C1 segment of cervical spinal cord (tissue), 14 donors: Measurements from ENCODE around the gene FCHO2.
"Not testable (repeated sequence)": the region's sequence is repeated elsewhere in the genome, so short reads cannot be mapped to it uniquely, and the experiment has no call there.

ENCODE experiments used
- DNase-seq, 14 donors: peaks; one replicate each; lab custom pipeline; 2025; lab: John Stamatoyannopoulos, UW

Gene FCHO2, protein sequence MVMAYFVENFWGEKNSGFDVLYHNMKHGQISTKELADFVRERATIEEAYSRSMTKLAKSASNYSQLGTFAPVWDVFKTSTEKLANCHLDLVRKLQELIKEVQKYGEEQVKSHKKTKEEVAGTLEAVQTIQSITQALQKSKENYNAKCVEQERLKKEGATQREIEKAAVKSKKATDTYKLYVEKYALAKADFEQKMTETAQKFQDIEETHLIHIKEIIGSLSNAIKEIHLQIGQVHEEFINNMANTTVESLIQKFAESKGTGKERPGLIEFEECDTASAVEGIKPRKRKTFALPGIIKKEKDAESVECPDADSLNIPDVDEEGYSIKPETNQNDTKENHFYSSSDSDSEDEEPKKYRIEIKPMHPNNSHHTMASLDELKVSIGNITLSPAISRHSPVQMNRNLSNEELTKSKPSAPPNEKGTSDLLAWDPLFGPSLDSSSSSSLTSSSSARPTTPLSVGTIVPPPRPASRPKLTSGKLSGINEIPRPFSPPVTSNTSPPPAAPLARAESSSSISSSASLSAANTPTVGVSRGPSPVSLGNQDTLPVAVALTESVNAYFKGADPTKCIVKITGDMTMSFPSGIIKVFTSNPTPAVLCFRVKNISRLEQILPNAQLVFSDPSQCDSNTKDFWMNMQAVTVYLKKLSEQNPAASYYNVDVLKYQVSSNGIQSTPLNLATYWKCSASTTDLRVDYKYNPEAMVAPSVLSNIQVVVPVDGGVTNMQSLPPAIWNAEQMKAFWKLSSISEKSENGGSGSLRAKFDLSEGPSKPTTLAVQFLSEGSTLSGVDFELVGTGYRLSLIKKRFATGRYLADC

DNA sequence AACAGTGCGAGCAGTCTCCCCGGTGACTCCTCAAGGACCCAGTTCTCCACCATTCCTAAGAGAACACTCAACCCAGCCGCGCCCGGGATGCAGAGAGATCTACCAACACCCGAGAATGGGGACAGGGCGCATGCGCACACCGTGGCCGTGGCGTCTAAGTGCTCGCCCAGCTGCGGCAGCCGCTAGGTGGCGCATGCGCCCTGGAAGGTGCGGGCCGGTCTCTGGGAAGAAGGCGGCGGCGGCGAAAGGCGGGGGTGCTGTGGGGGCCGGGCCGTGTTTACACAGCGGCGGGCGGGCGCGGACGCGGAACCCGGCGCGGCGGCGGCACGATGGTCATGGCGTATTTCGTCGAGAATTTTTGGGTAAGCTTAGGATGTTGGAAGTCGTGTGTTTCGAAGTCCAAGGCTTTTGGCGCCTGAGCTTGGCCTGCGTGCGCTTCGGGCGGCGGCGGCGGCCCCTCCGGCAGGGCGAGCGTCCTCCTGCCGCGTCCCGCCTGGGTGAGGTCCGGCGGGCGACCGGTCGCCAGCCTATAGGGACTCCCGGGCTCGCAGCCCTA, at the start of gene FCHO2:
FCHO2 (plus strand) TSS at position 274 of the 556 bp plus-strand sequence; CDS start at position 330, 56 bp downstream.
- peak; percentile 67 to 97 (median 92) for DNase-seq

DNA sequence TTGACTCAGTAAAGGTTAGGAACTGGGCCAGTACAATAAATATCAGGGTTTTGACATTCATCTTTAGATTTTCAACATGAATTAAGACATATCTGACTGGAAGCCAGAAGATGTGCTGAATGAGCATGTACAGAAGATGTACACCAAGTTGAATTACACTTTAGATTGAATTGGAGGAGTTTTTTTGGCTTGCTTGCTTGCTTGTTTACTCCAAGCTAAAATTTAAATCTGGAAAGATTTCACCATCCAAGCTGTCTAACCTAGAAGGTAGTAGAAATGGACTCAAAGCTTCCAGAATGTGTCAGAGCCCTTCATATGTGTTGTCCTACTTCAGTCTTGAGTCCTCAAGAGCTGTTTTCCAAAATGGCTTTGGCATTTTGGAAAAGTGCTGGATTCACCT, 49.0 kb upstream of the FCHO2 start:
- no peak for DNase-seq

DNA sequence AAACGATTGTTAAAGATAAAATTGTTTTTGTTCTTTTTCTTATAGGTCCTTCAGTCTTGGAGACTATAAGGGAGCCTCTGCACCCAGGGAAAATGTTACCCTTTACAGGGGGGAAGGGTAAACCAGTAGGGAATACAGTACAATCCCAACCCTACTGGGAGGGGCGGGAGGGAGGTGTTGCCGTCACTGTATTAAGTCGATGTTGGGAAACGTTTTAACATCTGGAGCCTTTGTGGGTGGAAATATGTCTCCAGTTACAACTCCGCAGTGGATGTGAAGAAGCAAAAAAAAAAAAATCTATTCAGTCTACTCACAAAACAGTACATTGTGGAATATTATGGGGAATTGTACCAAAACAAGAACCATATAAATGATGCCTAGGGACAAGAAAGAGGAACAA, 47.2 kb upstream of the FCHO2 start:
- DNase-seq = no peak

DNA sequence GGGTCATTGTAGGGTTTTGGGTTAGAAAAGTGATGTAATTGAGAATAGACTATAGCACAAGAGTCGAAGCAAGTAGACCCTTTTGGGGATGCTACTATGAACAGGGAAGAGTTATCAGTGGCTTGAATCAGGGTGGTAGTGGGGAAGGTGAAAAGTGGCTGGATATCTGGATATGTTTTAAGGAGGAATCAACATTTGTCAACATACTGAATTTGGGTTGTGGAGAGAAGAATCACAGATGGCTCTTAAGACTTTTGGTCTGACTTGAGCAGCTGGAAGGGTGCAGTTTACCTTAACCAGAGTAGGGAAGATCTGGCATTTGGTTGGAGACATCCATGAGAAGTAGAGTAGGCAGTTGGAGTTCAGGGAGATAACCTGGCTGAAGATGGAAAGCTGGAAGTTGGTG, 38.5 kb upstream of the FCHO2 start:
- no peak for DNase-seq

DNA sequence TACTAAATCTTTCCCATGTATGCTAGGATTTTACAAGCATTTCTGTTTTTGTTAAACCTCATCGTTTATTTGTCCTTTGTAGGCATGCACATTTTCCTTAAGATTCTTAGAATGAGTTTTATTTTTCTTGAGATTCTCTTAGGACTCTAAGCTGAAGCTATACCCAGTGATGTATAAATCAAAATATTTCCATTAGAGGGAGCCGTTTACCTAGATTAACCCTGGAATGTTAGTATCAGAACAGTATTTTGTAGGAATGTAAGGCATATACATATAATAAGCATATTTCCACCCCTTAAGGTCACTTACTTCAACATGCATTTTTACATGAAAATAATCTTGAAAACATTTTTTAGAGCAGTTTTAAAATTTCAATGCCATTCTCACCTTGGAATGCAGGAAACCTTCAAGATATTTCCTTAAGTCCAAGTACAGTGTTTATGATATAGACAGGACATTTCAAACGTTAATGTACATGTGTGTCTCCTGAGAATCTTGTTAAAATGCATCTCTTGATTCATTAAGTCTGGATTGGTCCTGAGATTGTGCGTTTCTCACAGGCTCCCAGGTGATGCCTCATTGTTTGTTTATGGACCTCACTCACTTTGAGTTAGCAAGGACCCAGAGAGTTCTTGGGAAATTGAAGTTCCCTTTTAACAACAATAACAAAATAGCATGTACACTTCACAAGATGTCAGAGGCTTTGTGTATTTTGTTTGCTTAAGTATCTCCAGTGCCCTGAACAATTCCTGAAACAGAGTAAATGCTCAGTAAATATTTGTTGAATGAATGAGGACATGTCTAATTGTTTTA, 34.9 kb upstream of the FCHO2 start:
- DNase-seq = no peak

DNA sequence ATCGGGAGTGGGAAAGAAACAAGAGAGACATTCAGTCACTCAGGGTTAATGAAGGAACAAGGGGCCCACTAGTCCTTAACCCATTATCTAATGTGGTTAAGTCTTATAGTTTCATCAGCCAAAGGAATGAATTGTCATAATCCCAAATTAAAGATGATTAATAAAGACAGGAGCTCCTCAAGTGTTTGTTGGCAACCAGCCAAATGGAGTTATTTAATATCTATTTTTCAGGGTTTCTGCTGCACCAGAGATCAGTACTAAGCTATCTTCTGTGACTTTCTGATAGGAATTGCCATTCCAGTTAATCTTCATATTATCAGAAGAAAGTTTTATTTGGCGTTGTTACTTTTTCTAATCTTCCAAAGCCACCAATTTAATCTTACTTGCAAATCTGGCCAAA, 34.0 kb upstream of the FCHO2 start:
- no peak for DNase-seq

DNA sequence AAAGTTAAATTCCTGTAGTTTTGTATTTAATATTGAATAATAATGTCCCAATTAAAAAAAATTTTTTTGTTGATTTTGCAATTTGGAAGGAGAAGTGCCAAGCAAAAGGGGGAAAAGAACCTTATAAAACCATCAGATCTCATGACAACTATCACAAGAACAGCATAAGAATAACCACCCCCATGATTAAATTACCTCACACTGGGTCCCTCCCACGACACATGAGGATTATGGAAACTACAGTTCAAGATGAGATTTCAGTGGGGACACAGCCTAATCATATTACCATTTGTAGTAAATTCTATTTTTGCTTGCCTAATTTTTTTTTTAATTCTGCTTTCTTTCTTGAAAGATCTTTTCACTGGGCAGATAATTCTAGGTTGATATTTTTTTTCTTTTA, 33.4 kb upstream of the FCHO2 start:
- no peak for DNase-seq

DNA sequence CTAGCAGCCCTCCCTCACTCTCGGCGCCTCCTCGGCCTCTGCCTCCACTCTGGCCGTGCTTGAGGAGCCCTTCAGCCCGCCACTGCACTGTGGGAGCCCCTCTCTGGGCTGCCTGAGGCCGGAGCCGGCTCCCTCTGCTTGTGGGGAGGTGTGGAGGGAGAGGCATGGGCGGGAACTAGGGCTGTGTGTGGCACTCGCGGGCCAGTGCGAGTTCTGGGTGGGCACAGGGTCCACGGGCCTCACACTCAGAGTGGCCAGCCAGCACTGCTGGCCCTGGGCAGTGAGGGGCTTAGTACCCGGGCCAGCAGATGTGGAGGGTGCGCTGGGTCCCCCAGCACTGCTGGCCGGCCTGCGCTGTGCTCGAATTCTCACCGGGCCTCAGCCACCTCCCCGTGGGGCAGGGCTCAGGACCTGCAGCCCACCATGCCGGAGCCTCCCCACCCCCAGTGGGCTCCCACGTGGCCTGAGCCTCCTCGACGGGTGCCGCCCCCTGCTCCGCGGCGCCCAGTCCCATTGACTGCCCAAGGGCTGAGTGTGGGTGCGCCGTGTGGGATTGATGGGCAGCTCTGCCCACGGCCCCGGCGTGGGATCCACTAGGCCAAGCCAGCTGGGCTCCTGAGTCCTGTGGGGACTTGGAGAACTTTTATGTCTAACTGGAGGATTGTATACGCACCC, 30.4 kb upstream of the FCHO2 start:
- no peak for DNase-seq

DNA sequence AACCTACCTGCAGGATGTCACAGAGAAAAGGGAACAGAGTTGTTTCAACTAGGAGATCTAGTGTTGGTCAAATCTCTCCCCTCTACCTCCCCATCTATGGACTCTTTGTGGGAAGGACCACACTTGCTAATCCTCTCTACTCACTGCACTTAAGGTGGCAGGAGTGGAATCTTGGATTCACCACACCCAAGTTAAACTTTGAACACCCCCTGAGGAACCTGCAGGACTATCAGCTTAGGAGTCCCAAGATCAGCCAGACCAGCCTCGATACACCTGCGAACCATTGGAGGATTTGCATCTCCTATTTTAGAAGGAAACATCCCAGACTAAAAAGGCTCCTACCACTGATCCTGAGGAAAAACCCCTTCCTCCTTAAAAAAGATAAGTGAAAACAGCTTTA, 23.2 kb upstream of the FCHO2 start:
- not testable (repeated sequence) for DNase-seq

DNA sequence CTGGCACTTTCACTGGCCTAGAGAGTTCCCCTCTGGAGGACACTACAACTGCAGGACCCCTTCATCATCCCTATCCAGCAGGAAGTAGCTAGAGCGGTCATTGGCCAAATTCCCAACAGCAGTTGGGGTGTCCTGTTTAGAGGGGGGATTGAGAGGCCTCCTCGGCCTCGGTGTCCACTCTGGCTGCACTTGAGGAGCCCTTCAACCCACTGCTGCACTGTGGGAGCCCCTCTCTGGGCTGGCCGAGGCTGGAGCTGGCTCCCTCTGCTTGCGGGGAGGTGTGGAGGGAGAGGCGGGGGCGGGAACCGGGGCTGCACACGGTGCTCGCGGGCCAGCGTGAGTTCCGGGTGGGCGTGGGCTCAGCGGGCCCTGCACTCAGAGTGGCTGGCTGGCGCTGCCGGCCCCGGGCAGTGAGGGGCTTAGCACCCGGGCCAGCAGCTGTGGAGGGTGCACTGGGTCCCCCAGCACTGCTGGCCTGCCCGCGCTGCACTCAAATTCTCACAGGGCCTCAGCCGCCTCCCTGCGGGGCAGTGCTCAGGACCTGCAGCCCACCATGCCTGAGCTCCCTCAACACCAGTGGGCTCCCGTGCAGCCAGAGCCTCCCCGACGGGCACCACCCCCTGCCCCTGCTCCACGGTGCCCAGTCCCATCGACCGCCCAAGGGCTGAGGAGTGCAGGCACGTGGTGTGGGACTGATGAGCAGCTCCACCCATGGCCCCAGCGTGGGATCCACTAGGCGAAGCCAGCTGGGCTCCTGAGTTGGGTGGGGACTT, 20.7 kb upstream of the FCHO2 start:
- not testable (repeated sequence) for DNase-seq

DNA sequence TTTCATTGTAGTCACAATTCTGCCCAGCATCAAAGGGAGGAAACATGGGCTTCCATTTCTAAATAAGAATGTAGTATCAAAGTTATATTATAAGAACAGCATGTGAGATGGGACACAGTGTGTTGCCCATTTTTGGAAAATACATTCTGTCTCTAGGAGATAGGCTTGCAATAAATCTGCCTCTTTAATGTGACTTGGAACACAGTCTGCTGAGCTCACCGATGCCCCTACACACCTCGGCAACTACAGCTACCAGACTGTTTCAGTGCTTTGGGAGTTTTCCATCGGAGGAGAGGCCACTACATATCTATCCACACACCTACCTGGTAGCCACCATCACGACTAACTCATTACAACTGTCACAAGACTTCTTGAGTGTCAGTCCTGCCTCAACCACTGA, 18.9 kb upstream of the FCHO2 start:
- no peak for DNase-seq

DNA sequence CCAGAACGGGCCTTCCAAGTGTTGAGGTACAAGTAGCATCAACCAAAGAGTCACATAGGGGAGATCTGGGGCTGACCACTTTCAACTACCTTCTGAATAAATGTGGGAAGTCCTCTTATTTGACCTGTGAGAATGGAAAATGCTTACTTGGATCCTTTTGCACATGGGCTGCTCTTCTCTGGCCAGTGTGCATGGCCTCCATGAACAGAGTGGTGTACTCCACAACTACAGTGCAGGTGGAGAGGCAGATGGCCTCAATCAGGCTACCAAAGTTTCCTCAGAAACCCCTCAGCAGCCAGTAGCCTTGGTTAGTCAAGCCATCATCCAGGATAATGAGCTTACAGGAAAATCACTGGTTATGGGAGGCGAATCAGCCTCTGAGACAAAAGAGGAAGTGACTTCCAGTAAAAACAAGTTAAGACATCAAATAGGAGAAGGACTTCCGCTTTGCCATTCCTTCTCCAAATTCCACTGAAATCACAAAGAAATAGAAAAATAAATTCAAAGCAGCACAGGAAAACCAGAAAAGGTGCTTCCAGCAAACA, 18.3 kb upstream of the FCHO2 start:
- no peak for DNase-seq

DNA sequence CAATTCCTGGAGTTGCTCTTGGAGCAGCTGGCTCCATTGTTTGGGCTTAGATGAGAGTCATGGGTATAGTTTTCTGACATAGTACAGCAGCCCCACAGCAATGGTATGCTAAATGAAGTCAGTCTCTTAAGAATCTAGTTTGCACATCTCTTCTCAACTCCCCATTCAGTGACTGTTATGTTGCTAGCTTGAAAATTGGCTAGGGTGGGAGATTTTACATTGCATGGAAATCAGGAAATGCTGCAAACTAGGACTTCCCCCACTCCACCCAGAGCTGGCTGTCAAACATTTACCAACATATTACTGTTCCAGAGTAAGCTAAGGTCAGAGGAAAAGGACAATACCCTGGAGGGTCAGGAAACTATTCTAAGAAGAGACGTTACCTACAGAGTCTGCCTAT, 17.6 kb upstream of the FCHO2 start:
- DNase-seq = no peak

DNA sequence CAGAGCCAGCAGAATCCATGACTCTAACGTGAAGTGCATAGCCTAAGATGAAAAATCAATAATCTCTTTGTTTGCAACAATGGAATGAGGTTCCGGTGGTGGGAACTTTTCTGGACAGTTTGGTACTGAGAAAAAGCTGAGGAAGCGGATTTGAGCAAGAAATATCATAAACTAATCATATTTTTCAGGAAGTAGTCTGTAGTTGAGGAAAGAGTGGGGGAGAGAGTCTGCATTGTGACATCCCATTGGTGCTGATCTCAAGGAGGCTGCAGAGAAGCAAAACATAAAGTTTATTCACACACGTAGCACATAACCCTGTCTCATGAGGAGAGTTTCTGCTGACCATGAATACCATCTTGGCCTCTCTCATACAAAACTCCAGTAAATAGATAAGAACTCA, 15.8 kb upstream of the FCHO2 start:
- no peak for DNase-seq

DNA sequence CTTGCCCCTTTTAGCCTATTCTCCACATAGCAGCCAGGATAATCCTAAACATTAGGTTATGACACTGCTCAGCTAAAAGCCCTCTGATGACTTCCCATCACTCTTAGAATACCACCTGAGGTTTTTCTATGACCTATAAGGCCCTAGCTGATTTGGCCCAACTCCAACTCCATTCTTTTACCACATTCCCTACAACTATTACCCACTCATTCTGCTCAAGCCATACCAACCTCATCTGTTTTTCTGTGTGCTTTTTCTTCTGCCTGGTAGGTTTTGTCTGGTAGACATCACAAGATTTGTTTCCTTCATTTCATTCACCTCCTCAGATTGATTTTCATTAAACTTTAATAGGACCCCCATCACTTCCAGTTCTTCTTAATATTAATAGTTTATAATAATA, 12.5 kb upstream of the FCHO2 start:
- no peak for DNase-seq

DNA sequence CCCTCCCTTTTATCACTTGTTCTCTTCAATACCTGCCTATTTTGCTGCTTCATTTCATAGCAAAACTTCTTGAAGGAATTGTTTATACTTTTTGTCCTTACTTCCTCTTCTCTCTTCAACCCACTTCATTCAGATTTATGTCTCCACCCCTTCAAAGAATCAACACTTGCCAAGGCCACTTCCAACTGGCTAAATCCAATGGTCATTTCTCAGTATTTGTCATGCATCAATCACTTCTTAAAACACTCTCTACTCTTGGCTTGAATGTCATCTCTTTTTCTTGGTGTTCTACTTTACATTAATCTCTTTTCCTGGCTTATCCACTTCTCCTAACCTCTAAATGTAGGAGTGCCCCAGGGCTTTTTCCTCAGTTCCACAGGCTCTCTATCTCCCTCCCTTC, 8.3 kb upstream of the FCHO2 start:
- no peak for DNase-seq

DNA sequence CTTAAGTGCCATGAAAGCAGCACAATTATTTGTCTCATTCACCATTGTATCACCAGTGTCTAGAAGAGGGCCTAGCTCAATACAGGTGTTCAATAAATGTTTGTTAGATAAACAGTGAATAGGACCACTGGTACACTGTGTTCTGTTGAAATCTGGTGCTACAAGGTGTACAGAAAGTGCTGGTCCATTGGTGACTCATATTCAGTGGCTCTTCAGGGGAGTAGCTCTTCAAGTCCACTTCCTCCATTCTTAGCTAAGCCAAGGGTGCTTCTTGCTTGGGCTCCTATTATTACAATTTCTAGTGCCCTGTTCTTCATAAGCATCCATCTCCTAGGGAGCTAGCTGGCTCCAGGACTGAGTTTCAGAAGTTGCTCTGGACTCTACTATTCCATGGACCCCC, 6.4 kb upstream of the FCHO2 start:
- no peak for DNase-seq

DNA sequence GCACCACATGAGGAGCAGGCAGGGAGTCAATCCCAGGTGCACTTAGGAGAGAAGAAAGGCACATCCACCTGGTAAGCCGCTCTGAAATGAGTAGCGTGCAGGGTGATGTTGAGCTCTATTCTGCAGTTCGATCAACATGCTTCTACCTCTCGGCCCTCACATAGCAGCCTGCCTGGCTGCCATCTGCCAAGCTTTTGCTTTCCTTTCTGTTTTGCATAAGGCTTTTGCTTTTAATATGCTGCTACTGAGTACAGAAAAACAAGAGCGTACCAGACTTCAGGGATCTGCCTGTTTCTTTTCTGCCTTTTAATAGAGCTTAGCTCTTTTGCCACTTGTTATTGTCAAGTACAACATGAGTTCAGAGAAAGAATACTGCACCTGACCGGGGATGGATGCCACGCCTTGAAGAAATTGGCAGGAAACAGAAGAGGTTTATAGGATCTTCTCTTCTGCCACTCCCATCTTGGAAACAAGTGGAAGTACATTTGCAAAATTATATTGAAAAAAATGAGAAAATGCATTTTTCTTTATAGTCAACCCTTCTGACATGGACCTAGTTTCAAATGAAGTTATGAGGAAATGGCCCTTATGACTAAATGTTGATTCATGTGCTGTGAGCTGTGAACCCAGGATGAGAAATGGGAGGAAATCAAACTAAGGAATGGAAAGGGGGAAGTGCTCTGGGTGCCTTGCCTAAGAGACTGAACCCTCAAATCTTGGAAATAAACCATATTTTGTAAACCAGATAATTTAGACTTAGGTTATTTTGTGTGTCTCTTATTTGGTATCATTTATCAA, 4.0 kb upstream of the FCHO2 start:
- DNase-seq = no peak

DNA sequence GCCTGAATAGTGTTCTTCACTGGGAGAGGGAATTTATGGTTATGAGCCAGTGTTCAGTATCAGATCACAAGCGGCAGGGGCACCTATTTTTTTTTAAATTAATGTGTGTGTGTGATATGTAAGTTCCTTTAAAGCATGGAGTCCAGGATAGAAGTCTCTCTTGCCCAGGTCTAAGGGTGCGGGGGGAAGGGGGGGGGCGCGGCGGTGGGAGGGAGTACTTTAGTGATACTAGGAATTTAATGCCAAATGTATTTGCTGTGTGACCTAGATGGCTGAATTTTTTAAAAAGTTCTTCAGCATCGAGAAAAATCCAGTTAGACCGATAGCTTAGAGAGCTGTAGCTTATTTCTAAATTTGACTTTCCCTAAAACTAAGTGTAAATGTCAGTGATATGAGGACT, 1.5 kb upstream of the FCHO2 start:
- no peak for DNase-seq
